K562 (cell line): ENCODE measurements around the gene SAMD11. TPM values are rescaled to one million over a fixed set of nuclear protein-coding genes. Genes with fewer than 3 reads are reported as not detected.

Experiments
- CTBP1 ChIP-seq: fragments of 450-650 bp; IDR thresholded peaks from 2 replicates; pipeline ENCODE4 v1.6.1; 2016; ENCODE audit warnings: borderline replicate concordance
- ELK1 ChIP-seq: sonication (generic); formaldehyde crosslinking; IDR thresholded peaks from 2 replicates; pipeline ENCODE4 v1.8.1; 2022; ENCODE audit warnings: missing genetic modification reagents
- ETS2 ChIP-seq: IDR thresholded peaks from 2 replicates; pipeline ENCODE4 v1.6.1; 2016; ENCODE audit warnings: borderline replicate concordance, missing genetic modification characterization, mild to moderate bottlenecking, moderate library complexity, missing compliant biosample characterization; ENCODE audit not compliant: poor library complexity, severe bottlenecking
- HNRNPL ChIP-seq: fragments of 200-400 bp; formaldehyde crosslinking; IDR thresholded peaks from 2 replicates; pipeline ENCODE4 v1.6.1; 2017; ENCODE audit warnings: low read depth, mild to moderate bottlenecking, low read length
- HOXB6 ChIP-seq: fragments of 250-450 bp; sonication (Bioruptor Pico); IDR thresholded peaks from 2 replicates; pipeline ENCODE4 v1.5.1; 2022; ENCODE audit warnings: mild to moderate bottlenecking, borderline replicate concordance
- IRF2 ChIP-seq: sonication (generic); formaldehyde crosslinking; IDR thresholded peaks from 2 replicates; pipeline ENCODE4 v1.8.1; 2022; ENCODE audit warnings: mild to moderate bottlenecking, missing genetic modification reagents
- MCM2 ChIP-seq: fragments of 450-650 bp; IDR thresholded peaks from 2 replicates; pipeline ENCODE4 v1.6.1; 2017; ENCODE audit warnings: low read depth, mild to moderate bottlenecking
- MLX ChIP-seq, 2 experiments: fragments of 450-650 bp in 1 of 2; sonication (generic) in 1 of 2; formaldehyde crosslinking; conservative IDR thresholded peaks; 2 replicates each; pipeline versions ENCODE4 v1.4.0 to v1.8.1; 2020 to 2022; ENCODE audit warnings: mild to moderate bottlenecking in 1 of 2, missing genetic modification reagents in 1 of 2
- NUFIP1 ChIP-seq: fragments of 450-650 bp; IDR thresholded peaks from 2 replicates; pipeline ENCODE4 v1.6.1; 2018; ENCODE audit not compliant: partially characterized antibody
- STAG1 ChIP-seq: sonication (generic); formaldehyde crosslinking; IDR thresholded peaks from 2 replicates; pipeline ENCODE4 v1.5.0; 2020; ENCODE audit warnings: missing genetic modification reagents, borderline replicate concordance
- TAF1 ChIP-seq: IDR thresholded peaks from 2 replicates; pipeline ENCODE4 v1.6.1; 2011; ENCODE audit warnings: mild to moderate bottlenecking, low read length, moderate library complexity; ENCODE audit not compliant: insufficient read depth, control insufficient read depth, severe bottlenecking; ENCODE audit errors: extremely low read depth
- ZBTB49 ChIP-seq: sonication (generic); formaldehyde crosslinking; IDR thresholded peaks from 2 replicates; pipeline ENCODE4 v1.8.0; 2022; ENCODE audit warnings: missing genetic modification reagents, mild to moderate bottlenecking, borderline replicate concordance
- ZNF24 ChIP-seq: fragments of 450-650 bp; IDR thresholded peaks from 2 replicates; pipeline ENCODE4 v1.6.1; 2016
- ZNF717 ChIP-seq: fragments of 250-450 bp; sonication (Bioruptor Pico); IDR thresholded peaks from 2 replicates; pipeline ENCODE4 v1.5.0; 2021
- polyA plus RNA-seq, 8 experiments: library from polyadenylated mRNA; depleted of rRNA in 4 of 8; stranded (reverse) in 5 of 8; unstranded in 3 of 8; fragments of >200 nt; fragmentation: Nextera tagmentation in 2 of 8; fragmentation: Illumina TruSeq in 1 of 8; extraction: Ambion mirVana in 2 of 8; extraction: Trizol in 1 of 8; gene quantifications; 2 replicates each; pipeline versions ENCODE4 v1.2.1 to v1.2.3, GENCODE V29; 2011 to 2014; ENCODE audit warnings: inconsistent platforms in 1 of 8, missing spikeins in 1 of 8
- total RNA-seq, 7 experiments: library from RNA; depleted of rRNA in 6 of 7; stranded (reverse); fragments of >200 nt in 6 of 7; fragmentation: Illumina TruSeq in 2 of 7; extraction: Trizol in 2 of 7; gene quantifications; 2 replicates each; pipeline versions ENCODE4 v1.2.1 to v1.2.3, GENCODE V29; 2011 to 2021; ENCODE audit warnings: low replicate concordance in 1 of 7
- TF ChIP-seq, protein P1 (sequence below): fragments of 250-450 bp; sonication (Bioruptor Pico); IDR thresholded peaks from 2 replicates; pipeline ENCODE4 v1.4.0; 2020

The SAMD11 gene
- total and polyA plus RNA-seq, 9 of the 15 experiments (the other 6 are each of a cell fraction or from before 2014, with no cell fraction given), result 0.07 to 0.82 (median 0.11) TPM; not detected in 2

GRCh38 chr1:923991-924655 is 400 bp downstream of the SAMD11 start (continued):
- TF ChIP-seq MLX (CRISPR knock-in tag; conservative IDR thresholded peaks at IDR 0.05), result no peak
- TF ChIP-seq TAF1, result no peak
- TF ChIP-seq MCM2, result no peak
- TF ChIP-seq, protein P1, sequence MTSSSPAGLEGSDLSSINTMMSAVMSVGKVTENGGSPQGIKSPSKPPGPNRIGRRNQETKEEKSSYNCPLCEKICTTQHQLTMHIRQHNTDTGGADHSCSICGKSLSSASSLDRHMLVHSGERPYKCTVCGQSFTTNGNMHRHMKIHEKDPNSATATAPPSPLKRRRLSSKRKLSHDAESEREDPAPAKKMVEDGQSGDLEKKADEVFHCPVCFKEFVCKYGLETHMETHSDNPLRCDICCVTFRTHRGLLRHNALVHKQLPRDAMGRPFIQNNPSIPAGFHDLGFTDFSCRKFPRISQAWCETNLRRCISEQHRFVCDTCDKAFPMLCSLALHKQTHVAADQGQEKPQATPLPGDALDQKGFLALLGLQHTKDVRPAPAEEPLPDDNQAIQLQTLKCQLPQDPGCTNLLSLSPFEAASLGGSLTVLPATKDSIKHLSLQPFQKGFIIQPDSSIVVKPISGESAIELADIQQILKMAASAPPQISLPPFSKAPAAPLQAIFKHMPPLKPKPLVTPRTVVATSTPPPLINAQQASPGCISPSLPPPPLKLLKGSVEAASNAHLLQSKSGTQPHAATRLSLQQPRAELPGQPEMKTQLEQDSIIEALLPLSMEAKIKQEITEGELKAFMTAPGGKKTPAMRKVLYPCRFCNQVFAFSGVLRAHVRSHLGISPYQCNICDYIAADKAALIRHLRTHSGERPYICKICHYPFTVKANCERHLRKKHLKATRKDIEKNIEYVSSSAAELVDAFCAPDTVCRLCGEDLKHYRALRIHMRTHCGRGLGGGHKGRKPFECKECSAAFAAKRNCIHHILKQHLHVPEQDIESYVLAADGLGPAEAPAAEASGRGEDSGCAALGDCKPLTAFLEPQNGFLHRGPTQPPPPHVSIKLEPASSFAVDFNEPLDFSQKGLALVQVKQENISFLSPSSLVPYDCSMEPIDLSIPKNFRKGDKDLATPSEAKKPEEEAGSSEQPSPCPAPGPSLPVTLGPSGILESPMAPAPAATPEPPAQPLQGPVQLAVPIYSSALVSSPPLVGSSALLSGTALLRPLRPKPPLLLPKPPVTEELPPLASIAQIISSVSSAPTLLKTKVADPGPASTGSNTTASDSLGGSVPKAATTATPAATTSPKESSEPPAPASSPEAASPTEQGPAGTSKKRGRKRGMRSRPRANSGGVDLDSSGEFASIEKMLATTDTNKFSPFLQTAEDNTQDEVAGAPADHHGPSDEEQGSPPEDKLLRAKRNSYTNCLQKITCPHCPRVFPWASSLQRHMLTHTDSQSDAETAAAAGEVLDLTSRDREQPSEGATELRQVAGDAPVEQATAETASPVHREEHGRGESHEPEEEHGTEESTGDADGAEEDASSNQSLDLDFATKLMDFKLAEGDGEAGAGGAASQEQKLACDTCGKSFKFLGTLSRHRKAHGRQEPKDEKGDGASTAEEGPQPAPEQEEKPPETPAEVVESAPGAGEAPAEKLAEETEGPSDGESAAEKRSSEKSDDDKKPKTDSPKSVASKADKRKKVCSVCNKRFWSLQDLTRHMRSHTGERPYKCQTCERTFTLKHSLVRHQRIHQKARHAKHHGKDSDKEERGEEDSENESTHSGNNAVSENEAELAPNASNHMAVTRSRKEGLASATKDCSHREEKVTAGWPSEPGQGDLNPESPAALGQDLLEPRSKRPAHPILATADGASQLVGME (CRISPR knock-in tag), result no peak
- TF ChIP-seq HNRNPL, result 0 out of 2 replicates have a peak, but pooled peaks have one; percentile 10
- no peak for TF ChIP-seq ETS2 (tag)
- TF ChIP-seq ZNF717, result no peak
- TF ChIP-seq IRF2 (CRISPR knock-in tag), result no peak
- TF ChIP-seq ZBTB49 (CRISPR knock-in tag), result no peak
- TF ChIP-seq CTBP1, result peak; percentile 0; the same call in 1 of the 2 replicates
- no peak for TF ChIP-seq ZNF24
- TF ChIP-seq HOXB6 (CRISPR knock-in tag), result no peak
- no peak for TF ChIP-seq ELK1 (CRISPR knock-in tag)
- no peak for TF ChIP-seq STAG1 (CRISPR knock-in tag)
- TF ChIP-seq NUFIP1, result no peak
